Hypothalamus (tissue), 51 donors: ENCODE results near the gene FASLG.
A peak's percentile ranks its signal among the peaks of the same experiment; 100 is the strongest.
"Not testable (repeated sequence)": the region's sequence is repeated elsewhere in the genome, so short reads cannot be mapped to it uniquely, and the experiment has no call there.

Experiments
- DNase-seq, 51 donors: peaks; one replicate each; lab custom pipeline; 2025; lab: John Stamatoyannopoulos, UW

The FASLG gene

GRCh38 chr1:172658871-172659453, at the start of gene FASLG:
Gene FASLG, plus strand, starts transcription at chr1:172659103. Its CDS starts 99 bp downstream, at chr1:172659202.
- no peak for DNase-seq

GRCh38 chr1:172609528-172609927, 49.4 kb upstream of the FASLG start:
- DNase-seq: no peak

- DNase-seq: no peak
Observed at GRCh38 chr1:172612478-172612877, 46.4 kb upstream of the FASLG start.

- DNase-seq: no peak
Observed at GRCh38 chr1:172613294-172613693, 45.6 kb upstream of the FASLG start.

GRCh38 chr1:172616195-172616594, 42.7 kb upstream of the FASLG start:
- no peak for DNase-seq

- DNase-seq: no peak
Observed at GRCh38 chr1:172616636-172617035, 42.3 kb upstream of the FASLG start.

- DNase-seq: not testable (repeated sequence)
Observed at GRCh38 chr1:172620603-172621002, 38.3 kb upstream of the FASLG start.

- no peak for DNase-seq
Observed at GRCh38 chr1:172622541-172622940, 36.4 kb upstream of the FASLG start.

GRCh38 chr1:172623748-172624147, 35.2 kb upstream of the FASLG start:
- no peak for DNase-seq

GRCh38 chr1:172626845-172627244, 32.1 kb upstream of the FASLG start:
- DNase-seq: no peak

GRCh38 chr1:172627702-172628101, 31.2 kb upstream of the FASLG start:
- no peak for DNase-seq

- no peak for DNase-seq
Observed at GRCh38 chr1:172628401-172628800, 30.5 kb upstream of the FASLG start.

- DNase-seq: no peak
Observed at GRCh38 chr1:172629170-172629569, 29.7 kb upstream of the FASLG start.

- no peak for DNase-seq
Observed at GRCh38 chr1:172629638-172630037, 29.3 kb upstream of the FASLG start.

GRCh38 chr1:172630056-172630818, 28.7 kb upstream of the FASLG start:
- DNase-seq: no peak

GRCh38 chr1:172630868-172631267, 28.0 kb upstream of the FASLG start:
- DNase-seq: no peak

- DNase-seq: peak in 1 of 51 donors; percentile 3
Observed at GRCh38 chr1:172637522-172637921, 21.4 kb upstream of the FASLG start.

GRCh38 chr1:172638249-172638648, 20.7 kb upstream of the FASLG start:
- no peak for DNase-seq

GRCh38 chr1:172638885-172639831, 19.7 kb upstream of the FASLG start:
- no peak for DNase-seq

GRCh38 chr1:172640111-172640510, 18.8 kb upstream of the FASLG start:
- no peak for DNase-seq

GRCh38 chr1:172641492-172641891, 17.4 kb upstream of the FASLG start:
- DNase-seq: no peak
